ENCODE measurements around the gene MLIP.

- TF ChIP-seq POLR2A (IDR thresholded peaks at IDR 0.05) (no peak), CTCF (IDR thresholded peaks at IDR 0.05) (no peak), EP300 (IDR thresholded peaks at IDR 0.05) (no peak)
These were observed 14.2 kb downstream of the MLIP start for GRCh38 chr6:54125493-54125892.

All from gastroesophageal sphincter (tissue), 3 donors.